ENCODE results near the gene SPINK8.
"Not testable (repeated sequence)": the region's sequence is repeated elsewhere in the genome, so short reads cannot be mapped to it uniquely, and the experiment has no call there.

SPINK8 gene

GRCh38 chr3:48333346-48334245 is at the start of gene SPINK8:
SPINK8 (minus strand) TSS chr3:48333661; CDS start chr3:48328341, 5,320 bp downstream.
- not testable (repeated sequence) for DNase-seq

DNA sequence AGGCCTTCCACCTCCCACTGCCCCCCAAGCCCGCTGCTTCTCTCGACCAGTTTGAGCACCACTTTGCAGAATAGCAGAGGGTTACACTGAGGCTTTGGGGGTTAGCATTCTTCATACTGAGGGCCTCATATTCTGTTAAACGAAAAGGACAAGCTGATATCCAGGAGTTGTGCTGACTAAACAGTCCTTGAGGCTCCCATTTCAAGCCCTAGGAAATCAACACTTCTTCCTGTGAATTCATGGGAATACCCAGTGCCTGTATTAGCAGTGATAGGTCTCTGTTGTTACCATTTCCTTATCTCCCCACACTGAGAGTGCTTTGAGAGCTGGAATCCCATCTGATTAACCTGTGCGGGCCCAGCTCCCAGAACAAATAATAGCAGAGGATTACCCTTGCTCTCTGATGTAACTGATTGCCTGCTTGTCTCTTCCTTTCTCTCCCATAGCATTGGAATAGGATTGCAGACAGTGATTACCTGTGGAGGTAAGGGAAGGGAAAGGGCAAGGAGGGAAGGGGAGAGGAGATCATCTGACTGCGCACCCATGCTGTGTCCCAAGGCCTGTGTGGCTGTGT is 39.5 kb upstream of the SPINK8 start:
- DNase-seq: no peak

DNA sequence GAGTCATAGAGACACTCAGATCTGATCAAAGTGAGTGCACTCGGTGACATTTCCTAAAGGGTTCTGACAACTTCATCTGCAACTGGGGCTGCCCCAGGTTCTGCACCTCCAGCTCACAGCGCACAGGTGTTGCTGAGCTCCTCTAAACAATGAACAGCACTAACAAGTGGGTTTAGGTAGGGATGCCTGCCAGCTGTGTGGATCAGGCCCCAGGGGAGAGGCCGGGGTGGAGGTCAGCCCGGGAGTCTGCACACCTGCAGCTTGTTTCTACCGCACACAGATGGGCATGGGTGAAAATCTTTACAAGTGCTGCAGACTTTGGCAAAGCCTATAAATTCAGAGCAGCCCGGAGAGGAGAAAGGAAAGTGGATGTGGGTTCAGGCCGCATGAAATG is 38.9 kb upstream of the SPINK8 start:
- no peak for DNase-seq

DNA sequence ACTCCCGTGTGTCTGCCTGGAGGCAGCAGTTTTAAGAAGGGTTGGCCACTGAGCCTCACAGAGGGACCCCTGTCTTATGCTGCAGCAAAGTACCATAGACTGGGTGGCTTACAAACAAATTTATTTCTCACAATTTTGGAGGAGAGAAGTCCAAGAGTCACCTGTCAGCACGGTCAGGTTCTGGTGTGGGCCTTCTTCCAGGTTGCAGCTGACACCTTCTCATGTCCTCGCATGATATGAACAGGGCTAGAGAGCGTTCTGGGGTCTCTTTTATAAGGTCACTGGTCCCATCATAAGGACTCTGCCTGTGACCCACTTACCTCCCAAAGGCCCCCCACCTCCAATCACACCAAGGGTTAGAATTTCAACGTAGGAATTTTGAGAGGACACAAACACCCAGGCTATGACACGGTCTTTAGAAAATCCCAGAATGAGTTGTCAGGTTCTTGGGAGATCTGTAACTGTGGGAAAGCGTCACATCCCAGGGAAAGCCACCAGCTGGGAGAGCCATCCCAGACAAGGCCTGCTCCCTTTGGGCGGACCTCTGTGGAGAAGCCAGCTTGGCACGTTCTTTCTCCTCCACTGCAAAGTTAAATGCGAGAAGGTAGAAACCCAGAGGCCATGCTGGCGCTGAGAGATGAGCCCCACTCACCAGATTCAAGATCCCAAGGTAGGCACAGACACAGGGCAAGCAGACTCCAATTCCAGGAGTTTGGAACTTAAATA is 38.4 kb upstream of the SPINK8 start, which contains the start of gene FBXW12:
TSS of gene FBXW12 (plus strand) at position 569 of the 726 bp plus-strand sequence. CDS start 549 bp downstream, outside the sequence.
- no peak for DNase-seq

GRCh38 chr3:48370333-48370713 is 36.9 kb upstream of the SPINK8 start:
- no peak for DNase-seq

DNA sequence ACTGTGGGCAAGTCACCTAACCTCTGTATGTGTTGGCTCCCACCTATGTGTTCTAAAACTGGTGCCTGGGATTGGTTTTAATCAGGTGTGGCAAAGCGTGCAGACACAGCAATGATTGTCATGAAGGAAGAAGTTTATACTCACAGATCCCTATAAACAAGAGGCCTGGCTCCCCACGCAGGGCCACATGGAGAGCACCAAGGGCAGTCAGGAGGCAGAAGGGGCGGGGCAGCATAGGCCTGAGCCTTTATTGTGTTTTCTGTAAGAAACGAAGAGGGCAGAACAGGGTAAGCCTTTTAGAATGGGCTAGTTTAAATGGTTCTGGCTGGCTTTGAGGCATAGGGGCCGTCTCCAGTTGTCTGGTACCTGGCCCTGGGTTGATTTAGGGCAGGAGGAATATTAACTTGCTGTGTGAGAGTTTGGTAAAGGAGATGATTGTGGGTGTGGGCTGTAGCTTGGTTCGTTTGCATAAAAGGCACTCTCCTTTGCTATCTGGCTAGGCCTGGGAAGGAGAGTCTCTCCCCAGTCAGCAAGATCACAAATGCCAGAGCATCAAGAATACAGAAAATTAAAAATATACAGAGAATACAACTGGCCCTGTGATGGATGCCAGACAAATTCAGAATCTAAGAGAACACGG is 36.4 kb upstream of the SPINK8 start:
- no peak for DNase-seq

DNA sequence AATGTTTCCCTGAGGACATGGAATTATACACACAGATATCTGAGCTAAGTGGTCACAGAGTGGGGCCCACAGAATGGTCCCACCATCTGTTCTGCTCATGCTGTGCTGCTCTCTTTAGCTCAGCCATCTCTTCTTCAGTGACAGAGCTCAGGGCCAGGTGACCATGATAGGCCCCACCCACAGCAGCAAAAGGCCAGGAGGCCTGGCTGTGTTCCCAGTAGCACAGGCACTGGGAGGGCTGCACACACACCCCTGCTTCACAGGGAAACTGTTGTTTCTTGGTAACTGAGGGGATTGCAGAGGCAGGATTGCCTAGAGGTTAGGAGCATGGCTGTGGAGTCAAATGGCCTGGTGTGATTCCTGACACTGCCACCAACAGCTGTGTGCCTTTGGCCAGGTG is 33.7 kb upstream of the SPINK8 start:
- DNase-seq: no peak

DNA sequence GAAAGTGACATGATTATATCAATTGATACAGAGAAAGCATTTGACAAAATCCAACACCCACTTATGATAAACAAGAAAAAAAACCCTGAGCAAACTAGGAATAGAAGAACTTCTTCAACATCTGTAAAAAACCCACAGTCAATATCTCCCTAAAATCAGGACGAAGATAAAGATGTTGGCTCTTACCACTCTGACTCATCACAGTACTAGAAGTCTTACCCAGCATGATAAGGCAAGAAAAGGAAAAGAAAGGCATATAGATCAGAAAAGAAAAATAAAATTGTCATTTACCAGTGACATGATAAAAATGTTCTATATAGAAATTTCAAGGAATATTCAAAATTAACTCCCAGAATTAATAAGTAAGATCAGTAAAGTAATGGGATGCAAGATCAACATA is 31.4 kb upstream of the SPINK8 start:
- no peak for DNase-seq

DNA sequence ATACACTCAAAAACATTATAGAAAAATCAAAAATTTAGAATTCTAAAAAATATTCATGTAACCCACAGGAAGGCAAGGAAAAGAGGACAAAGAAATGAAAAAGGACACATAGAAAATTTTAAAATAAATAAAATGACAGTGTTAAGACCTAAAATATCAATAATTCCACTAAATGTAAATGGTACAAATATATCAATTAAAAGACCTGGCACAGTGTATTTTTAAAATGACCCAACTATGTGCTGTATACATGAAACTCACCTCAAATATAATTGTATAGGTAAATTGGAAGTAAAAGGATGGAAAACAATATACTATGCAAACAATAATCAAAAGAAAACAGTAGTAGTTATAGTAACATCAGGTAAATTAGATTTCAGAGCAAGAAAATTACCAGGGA is 28.5 kb upstream of the SPINK8 start:
- no peak for DNase-seq

DNA sequence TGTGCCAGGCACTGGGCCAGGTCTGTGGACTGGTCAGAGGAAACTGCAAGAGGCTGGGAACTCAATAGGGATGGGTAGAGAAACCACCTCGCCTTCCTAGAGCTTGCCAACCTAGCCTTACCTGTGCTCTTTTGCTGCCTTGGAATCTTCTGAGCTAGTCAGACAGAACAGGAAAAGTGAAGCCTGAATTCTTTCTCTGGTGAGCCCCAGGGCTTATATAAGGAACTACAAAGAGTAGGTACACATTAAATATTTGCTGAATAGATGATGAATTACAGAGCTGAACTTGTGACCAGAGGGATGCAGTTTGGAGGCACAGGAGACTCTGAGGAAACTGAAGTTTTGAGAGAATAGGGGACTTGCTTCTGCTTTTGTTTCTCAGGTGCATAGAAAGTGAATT is 23.0 kb upstream of the SPINK8 start:
- no peak for DNase-seq

GRCh38 chr3:48353987-48354386 is 20.5 kb upstream of the SPINK8 start:
- DNase-seq: no peak

DNA sequence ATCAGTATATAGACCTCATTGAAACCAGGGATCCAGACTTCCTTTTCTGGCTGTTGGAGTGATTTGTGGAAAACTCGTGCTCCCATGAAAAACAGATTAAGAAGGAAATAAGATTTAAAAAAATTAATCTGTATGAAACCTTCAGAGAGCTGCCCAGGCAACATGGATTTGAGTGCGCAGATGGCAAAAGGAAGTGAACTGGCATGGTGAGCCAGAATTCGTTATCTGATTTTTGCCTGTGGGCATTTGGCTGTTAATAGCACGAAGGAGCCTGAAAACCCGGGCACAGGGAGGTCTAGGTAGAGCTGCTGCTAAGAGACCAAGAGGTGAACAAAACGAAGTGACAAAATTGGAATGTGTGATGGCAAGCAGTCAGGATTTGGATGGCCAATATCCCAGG is 19.1 kb upstream of the SPINK8 start:
- no peak for DNase-seq

DNA sequence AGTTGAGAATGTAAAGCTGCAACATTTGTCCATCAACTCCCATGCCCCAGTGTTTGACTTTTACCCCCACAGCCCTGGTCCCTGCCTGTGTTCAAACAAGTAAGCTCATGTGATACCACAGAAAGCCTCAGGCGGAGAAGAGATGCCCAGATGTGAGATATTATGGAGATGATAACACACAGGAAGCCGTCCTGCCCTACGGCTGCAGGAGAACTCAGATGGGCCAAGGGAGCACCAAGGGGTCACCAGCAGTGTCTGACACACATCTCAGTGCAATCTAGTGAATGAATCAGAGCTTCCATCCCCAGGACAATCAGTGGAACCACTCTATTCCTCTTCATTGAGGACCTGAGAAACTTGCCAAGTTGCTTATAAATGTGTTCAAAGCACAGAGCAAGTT is 14.0 kb upstream of the SPINK8 start:
- no peak for DNase-seq

DNA sequence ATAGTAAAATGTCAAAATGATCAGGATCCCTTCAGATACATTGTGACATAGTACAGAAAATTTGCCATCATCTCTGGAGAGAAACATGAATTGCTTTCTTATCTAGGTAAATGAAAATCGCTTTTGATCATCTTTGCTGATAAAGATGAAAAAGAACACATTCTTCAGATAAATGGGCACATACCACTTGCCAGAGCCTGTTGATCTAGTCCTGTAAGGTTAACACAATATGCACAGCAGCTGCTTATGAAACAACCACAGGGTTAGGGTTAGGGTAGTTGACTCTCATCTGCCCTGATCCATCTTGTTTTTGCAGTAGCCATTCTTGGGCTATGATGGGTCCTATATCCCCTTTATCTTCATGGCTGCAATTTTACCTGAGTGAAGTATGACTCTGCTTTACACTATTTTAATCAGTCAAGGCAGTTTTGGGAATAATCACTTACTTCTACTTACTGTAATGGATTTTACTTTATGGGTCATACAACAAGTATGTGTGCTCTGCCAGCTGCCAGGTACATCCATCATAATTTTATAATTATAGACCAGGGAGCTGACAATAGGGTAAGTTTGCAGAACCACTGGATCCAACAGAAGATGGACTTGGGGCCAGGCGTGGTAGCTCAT is 12.6 kb upstream of the SPINK8 start:
- no peak for DNase-seq

GRCh38 chr3:48344867-48345507 is 11.5 kb upstream of the SPINK8 start:
- DNase-seq: no peak

GRCh38 chr3:48343432-48343831 is 10.0 kb upstream of the SPINK8 start:
- DNase-seq: no peak

DNA sequence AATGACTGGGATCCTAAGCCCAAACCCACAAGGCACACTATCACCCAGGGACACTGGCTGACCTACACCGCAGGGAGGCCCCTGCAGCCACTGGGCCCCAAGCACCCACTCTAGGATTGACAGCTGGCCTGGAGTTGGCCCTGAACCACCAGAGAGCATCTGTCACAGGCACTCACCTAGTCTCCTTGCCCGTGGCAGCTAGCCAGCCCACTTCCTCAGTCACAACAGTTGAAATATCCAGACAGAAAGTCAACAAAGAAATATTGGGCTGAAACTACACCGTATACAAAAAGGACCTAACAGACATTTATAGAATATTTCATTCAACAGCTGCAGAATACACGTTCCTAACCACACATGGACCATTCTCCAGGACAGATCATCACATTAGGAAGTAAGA is 5.2 kb upstream of the SPINK8 start:
- DNase-seq: no peak

GRCh38 chr3:48337536-48337935 is 4.1 kb upstream of the SPINK8 start:
- not testable (repeated sequence) for DNase-seq

DNA sequence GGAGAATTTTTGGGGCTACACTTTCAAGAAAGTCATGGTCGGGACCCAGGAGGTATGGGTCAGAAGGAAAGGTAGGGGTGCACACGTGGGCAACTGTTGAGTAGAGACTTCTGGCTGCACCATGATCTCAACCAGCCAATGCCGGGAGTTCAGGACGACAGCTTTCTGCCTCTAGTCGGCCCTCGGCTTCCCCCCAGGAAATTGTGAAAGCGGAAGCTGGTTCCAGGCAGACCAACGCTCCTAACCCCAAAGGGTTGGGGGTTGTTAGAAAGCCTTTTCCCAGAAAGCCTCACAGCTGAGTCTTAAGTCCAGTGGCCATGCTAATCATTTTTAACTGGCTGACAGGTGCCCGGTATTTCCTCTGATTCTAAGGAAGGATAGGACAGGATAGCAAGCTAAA is 1.8 kb upstream of the SPINK8 start:
- not testable (repeated sequence) for DNase-seq

DNA sequence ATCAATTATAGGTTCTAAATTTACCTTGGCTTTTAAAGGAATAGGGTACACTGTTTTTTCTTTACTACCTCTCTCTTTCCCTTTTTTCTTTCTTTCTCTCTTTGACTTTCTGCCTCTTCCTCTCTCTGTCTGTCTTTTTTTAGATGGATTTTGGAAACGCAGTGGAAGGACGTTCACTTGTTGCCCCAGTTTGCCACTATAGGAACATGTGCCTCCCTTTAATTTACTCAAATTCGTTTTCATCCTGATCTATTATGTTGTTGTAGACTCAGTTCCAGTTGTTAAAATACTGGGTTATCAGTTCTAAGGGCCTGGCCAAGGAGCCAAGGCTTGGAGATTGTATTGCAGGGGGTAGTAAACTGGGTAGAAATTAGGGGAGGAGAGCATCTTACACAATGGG is 1.1 kb upstream of the SPINK8 start:
- DNase-seq: no peak

- not testable (repeated sequence) for DNase-seq
Observed at GRCh38 chr3:48331706-48332435, 1.6 kb downstream of the SPINK8 start.

GRCh38 chr3:48320996-48321395 is 12.5 kb downstream of the SPINK8 start:
- no peak for DNase-seq
